MV-4-11 (cell line): ENCODE results near the gene CFL1.

Source experiments
- DNase-seq: peaks from one replicate; lab custom pipeline; 2025; lab: John Stamatoyannopoulos, UW

The CFL1 gene

GRCh38 chr11:65887723-65888162, 29.8 kb upstream of the CFL1 start:
- no peak for DNase-seq

- DNase-seq: no peak
These were observed 29.1 kb upstream of the CFL1 start for GRCh38 chr11:65886826-65887722.

- DNase-seq: no peak
These were observed 28.0 kb upstream of the CFL1 start for GRCh38 chr11:65885808-65886536.

GRCh38 chr11:65885231-65885630, 27.3 kb upstream of the CFL1 start:
- DNase-seq: no peak

- DNase-seq: peak; percentile 61
These were observed 26.7 kb upstream of the CFL1 start for GRCh38 chr11:65884716-65885092.

- DNase-seq: no peak
These were observed 26.1 kb upstream of the CFL1 start for GRCh38 chr11:65883786-65884715.

- no peak for DNase-seq
These were observed 25.2 kb upstream of the CFL1 start for GRCh38 chr11:65883058-65883761.

DNA sequence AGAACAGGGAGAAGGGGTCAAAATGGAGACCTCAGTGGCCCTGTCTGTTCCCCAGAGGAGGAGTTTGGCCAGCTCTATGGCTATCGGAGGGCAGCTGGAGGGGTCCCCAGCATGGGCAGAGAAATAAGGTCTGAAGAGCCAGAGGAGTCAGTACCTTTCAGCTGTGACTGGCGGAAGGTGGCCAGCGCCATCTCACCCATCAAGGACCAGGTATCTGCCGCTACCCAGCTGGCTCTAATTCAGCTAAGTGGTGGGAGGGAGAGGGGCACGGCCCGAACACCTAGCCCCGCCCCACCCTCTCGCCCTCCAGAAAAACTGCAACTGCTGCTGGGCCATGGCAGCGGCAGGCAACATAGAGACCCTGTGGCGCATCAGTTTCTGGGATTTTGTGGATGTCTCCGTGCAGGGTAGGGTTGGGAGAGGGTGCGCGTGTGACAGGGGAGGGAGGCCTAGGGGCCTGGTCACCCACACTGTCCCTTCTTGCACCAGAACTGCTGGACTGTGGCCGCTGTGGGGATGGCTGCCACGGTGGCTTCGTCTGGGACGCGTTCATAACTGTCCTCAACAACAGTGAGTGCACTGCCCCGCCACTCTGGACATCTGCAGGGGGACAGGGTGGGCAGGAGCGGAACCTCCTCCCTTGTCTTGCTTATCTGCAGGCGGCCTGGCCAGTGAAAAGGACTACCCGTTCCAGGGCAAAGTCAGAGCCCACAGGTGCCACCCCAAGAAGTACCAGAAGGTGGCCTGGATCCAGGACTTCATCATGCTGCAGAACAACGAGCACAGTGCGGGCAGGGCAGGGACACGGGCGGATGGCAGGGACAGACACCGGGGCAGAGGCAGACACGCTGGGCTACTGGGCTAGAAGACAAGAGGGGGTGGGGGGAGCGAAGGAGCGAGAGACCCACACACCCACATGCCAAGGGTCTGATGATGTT, 24.4 kb upstream of the CFL1 start:
- DNase-seq: no peak

- no peak for DNase-seq
These were observed 23.0 kb upstream of the CFL1 start for GRCh38 chr11:65880844-65881421.

- no peak for DNase-seq
These were observed 22.0 kb upstream of the CFL1 start for GRCh38 chr11:65880027-65880426.

- peak; percentile 21 for DNase-seq
These were observed 21.6 kb upstream of the CFL1 start, which contains the start of gene CTSW for GRCh38 chr11:65879617-65880016. TSS of gene CTSW (plus strand) at chr11:65879837. CDS start at chr11:65879855, 18 bp downstream.

- peak; percentile 80 for DNase-seq
These were observed 15.6 kb upstream of the CFL1 start for GRCh38 chr11:65873318-65874156.

GRCh38 chr11:65872586-65873317, 14.8 kb upstream of the CFL1 start, which contains the start of gene EFEMP2:
TSS of gene EFEMP2 (minus strand) at chr11:65872800. CDS start at chr11:65872354, 446 bp downstream.
- DNase-seq: no peak

DNA sequence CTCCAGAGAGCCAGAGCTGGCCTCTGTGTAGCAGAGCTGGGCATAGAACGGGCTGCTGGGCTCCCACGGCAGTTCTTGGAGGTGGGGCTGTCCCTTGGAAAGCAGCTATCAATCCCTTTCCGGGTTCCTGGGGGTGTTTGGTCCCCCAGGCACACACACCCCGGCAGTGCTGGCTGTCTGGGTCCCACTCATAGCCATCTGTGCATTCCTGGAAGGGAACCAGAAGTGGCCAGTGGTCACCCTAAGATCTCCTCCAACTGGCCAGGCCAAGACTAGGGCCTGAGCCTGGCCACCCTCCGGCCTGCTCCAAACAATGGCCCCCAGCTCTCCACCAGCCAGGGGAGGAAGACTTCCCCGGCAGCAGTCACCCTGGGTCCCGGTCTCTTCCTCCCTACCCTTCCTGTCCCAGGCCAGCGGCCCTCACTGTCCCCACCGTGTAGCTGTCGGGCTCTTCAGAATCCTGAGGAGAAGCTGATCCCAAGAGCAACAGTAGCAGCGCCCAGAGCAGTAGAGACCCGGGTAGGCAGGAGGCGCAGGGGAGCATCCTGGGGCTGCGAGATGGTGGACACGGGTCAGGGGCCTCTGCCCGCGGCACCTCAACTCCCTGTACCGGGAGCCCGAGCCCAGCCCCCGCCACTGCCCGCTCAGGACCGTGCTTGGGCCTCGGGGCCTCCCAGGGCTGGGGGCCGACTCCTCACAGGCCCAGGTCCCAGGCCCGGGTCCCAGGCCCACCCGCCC, 14.0 kb upstream of the CFL1 start:
- DNase-seq: no peak

DNA sequence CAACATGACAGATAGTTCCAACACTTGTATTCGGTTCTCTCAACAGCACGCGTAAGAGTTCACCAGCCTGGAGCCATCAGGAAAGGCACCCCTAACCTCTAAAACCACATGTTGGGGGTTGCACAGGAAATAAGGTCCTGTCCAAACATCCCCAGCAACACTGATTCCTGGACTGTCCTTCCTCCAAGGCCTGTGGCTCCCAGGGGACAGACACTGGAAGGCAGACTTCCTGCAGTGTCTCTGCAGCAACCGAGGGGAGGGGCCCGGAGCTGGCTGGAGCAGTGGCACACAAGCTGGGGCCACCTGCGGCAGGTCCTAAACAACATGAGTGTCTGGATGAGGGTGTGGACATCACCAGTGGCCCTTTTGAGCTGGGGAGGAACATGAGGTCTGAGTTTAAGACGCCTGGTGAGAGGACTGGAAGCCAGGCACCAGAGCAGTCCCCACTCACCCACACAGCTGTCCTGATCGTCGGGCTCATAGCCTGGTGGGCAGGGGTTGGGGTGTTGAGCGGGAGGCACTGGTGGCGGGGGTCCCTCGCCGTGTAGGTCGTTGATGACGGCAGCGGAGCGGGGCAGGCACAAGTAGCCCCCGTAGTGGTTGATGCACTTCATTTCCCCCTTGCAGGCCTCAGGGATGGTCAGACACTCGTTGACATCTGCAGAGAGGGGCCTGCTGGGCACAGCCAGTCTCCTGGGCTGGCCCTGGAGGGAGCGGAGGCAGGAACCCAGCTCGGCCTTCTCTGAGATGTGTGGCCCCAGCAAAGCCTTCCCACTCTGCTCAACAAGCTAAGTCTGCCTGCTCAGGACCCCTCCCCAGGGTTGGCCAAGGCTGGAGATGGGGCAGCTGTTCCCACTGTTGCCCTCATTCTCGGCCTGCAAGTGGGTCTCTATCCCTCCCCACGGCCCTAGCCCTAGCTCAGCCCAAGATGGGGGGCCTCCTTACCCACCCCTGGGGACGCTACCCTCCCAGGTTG, 13.0 kb upstream of the CFL1 start:
- peak; percentile 47 for DNase-seq

DNA sequence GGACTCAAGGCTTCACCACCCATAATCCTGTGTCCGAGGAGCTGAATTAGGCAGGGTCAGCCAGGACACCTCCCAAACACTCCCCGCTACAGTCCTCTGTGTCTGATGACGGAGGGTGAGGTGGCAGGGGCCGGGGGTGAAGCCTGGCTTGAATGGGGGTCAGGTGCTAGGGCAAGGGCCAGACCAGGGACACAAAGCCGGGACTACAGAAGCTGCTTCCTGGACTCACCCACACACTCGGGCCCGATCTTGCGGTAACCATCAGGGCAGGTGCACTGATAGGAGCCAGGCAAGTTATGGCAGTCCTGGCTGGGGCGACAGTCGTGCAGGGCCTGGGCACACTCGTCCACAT, 12.3 kb upstream of the CFL1 start:
- DNase-seq: no peak
